Endothelial cell of umbilical vein (primary cell): ENCODE results near the gene OTOGL. TPM values are rescaled to one million over a fixed set of nuclear protein-coding genes. Genes with fewer than 3 reads are reported as not detected.

Experiments used
- BruUV-seq: library from RNA; stranded (reverse); fragments of 400-500 nt; replicated peaks from 2 replicates; lab custom pipeline; 2021; lab: Mats Ljungman, UMichigan
- CTCF ChIA-PET: fragments of 300-600, 350-600 bp; sonication (Branson Sonifier 250); formaldehyde crosslinking; loops from one replicate; lab custom pipeline; 2021; ENCODE audit warnings: antibody characterized with exemption, inconsistent platforms; lab: Charles Lee
- POLR2A ChIA-PET: fragments of 300-600, 350-600 bp; sonication (Branson Sonifier 250); formaldehyde crosslinking; loops from one replicate; lab custom pipeline; 2021; ENCODE audit warnings: antibody characterized with exemption, inconsistent platforms; lab: Charles Lee
- DNase-seq: peaks from one replicate; pipeline ENCODE4 v3.0.0-alpha.2; 2011; ENCODE audit warnings: low read depth, low spot score
- FAIRE-seq: peaks from 2 replicates; lab custom pipeline; 2011; peaks lifted over from hg19 to GRCh38; lab: Jason Lieb, UNC
- H2AFZ ChIP-seq: 2 replicates; pipeline ENCODE4 v1.6.0; 2012; ENCODE audit warnings: low read depth, low read length, control low read depth, inconsistent platforms
- H3K27ac ChIP-seq: 2 replicates; pipeline ENCODE4 v1.5.1; 2011; ENCODE audit warnings: low read depth, mild to moderate bottlenecking, control low read depth, low read length, moderate library complexity; ENCODE audit not compliant: insufficient read depth
- H3K27me3 ChIP-seq, 2 experiments: 2 replicates each; pipeline versions ENCODE4 v1.6.0 to v1.6.1; 2011; ENCODE audit warnings: low read length in 2 of 2, mixed read lengths in 1 of 2; ENCODE audit not compliant: control insufficient read depth in 2 of 2, insufficient read depth in 2 of 2
- H3K36me3 ChIP-seq, 2 experiments: 2 replicates in 1 of 2; 3 replicates in 1 of 2; pipeline ENCODE4 v1.5.1; 2011; ENCODE audit warnings: low read length in 2 of 2, mild to moderate bottlenecking in 1 of 2, moderate library complexity in 1 of 2; ENCODE audit not compliant: control insufficient read depth in 2 of 2, insufficient read depth in 2 of 2; ENCODE audit errors: extremely low read depth in 1 of 2
- H3K4me1 ChIP-seq: 3 replicates; pipeline ENCODE4 v1.5.1; 2011; ENCODE audit warnings: mild to moderate bottlenecking, low read length; ENCODE audit not compliant: control insufficient read depth, insufficient read depth; ENCODE audit errors: extremely low read depth
- H3K4me2 ChIP-seq: 2 replicates; pipeline ENCODE4 v1.6.1; 2011; ENCODE audit warnings: low read length, control low read depth, mixed read lengths; ENCODE audit not compliant: insufficient read depth
- H3K4me3 ChIP-seq, 3 experiments: fragments of 200-600 bp in 1 of 3; sonication (generic), shearing (Covaris generic) in 1 of 3; replicated peaks in 1 of 3; 2 replicates each; pipeline ENCODE4 v1.5.1; 2011 to 2016; ENCODE audit warnings: control low read depth in 3 of 3, low read length in 3 of 3, mild to moderate bottlenecking in 2 of 3, inconsistent platforms in 1 of 3, low read depth in 1 of 3, moderate library complexity in 1 of 3; ENCODE audit not compliant: insufficient read depth in 1 of 3
- H3K79me2 ChIP-seq: 2 replicates; pipeline ENCODE4 v1.6.0; 2012; ENCODE audit warnings: low read length, inconsistent platforms; ENCODE audit not compliant: control insufficient read depth, insufficient read depth
- H3K9ac ChIP-seq: replicated peaks from 2 replicates; pipeline ENCODE3; 2011; ENCODE audit warnings: low read length, control low read depth; ENCODE audit not compliant: insufficient read depth; ENCODE audit errors: extremely low read depth
- H3K9me1 ChIP-seq: replicated peaks from 3 replicates; pipeline ENCODE4 v1.6.0; 2011; ENCODE audit warnings: mild to moderate bottlenecking, low read length; ENCODE audit not compliant: control insufficient read depth, insufficient read depth; ENCODE audit errors: extremely low read depth
- H3K9me3 ChIP-seq: replicated peaks from 2 replicates; pipeline ENCODE4 v1.5.1; 2012; ENCODE audit warnings: low read length, inconsistent platforms; ENCODE audit not compliant: control insufficient read depth, insufficient read depth
- H4K20me1 ChIP-seq: replicated peaks from 2 replicates; pipeline ENCODE3; 2011; ENCODE audit warnings: mild to moderate bottlenecking, low read length; ENCODE audit not compliant: control insufficient read depth, insufficient read depth; ENCODE audit errors: extremely low read depth
- CTCF ChIP-seq, 2 donors: IDR thresholded peaks; 1 replicate in 1 of 2; 2 replicates in 1 of 2; pipeline ENCODE4 v1.5.1; 2011; ENCODE audit warnings: low read length in 2 of 2, mild to moderate bottlenecking in 2 of 2, moderate library complexity in 2 of 2, control low read depth in 1 of 2, inconsistent platforms in 1 of 2, low read depth in 1 of 2; ENCODE audit not compliant: insufficient read depth in 1 of 2; ENCODE audit errors: extremely low read depth in 1 of 2
- EZH2 ChIP-seq: IDR thresholded peaks from 2 replicates; pipeline ENCODE4 v1.6.1; 2012; ENCODE audit warnings: borderline replicate concordance, low read depth, mild to moderate bottlenecking, moderate library complexity, low read length, inconsistent platforms; ENCODE audit not compliant: severe bottlenecking
- FOS ChIP-seq: IDR thresholded peaks from 2 replicates; pipeline ENCODE4 v1.6.1; 2011; ENCODE audit warnings: mild to moderate bottlenecking, low read length, moderate library complexity, borderline replicate concordance; ENCODE audit not compliant: insufficient read depth
- GATA2 ChIP-seq: IDR thresholded peaks from 2 replicates; pipeline ENCODE4 v1.7.0; 2011; ENCODE audit warnings: low read depth, mild to moderate bottlenecking, moderate library complexity, mixed read lengths, low read length; ENCODE audit not compliant: insufficient read length, insufficient read depth
- JUN ChIP-seq: IDR thresholded peaks from 2 replicates; pipeline ENCODE4 v1.6.1; 2011; ENCODE audit warnings: borderline replicate concordance, low read depth; ENCODE audit not compliant: insufficient read length, insufficient read depth
- MYC ChIP-seq: IDR thresholded peaks from one replicate; pipeline ENCODE4 v1.6.1; 2011; ENCODE audit warnings: mild to moderate bottlenecking, low read depth, low read length
- POLR2A ChIP-seq: IDR thresholded peaks from 2 replicates; pipeline ENCODE4 v1.6.1; 2012; ENCODE audit warnings: low read depth, mild to moderate bottlenecking, control low read depth, low read length
- POLR2AphosphoS5 ChIP-seq: IDR thresholded peaks from 2 replicates; pipeline ENCODE4 v1.6.1; 2012; ENCODE audit warnings: low read depth, mild to moderate bottlenecking, control low read depth, low read length, moderate library complexity; ENCODE audit not compliant: insufficient read depth
- dilution Hi-C: fragments of 300-500 bp; cut with MboI; formaldehyde crosslinking; loops from one replicate; pipeline ENCODE4 v1.15.0; 2019; ENCODE audit warnings: low sequenced_read_pairs; ENCODE audit not compliant: extremely low pct_ligation_motif_present
- intact Hi-C: fragments of 100-400 bp; cut with micrococcal nuclease; formaldehyde crosslinking; loops from one replicate; pipeline ENCODE4 v1.10.0; 2022
- polyA plus RNA-seq, 4 experiments: library from polyadenylated mRNA; depleted of rRNA in 3 of 4; stranded (reverse) in 3 of 4; unstranded in 1 of 4; fragments of >200 nt; gene quantifications; 2 replicates each; pipeline versions ENCODE4 v1.2.1 to v1.2.3, GENCODE V29; 2011 to 2012; ENCODE audit warnings: missing spikeins in 1 of 4
- total RNA-seq: library from RNA; stranded (reverse); gene quantifications from 2 replicates; pipeline ENCODE4 v1.2.3, GENCODE V29; 2021
- TF ChIP-seq, protein P1 (sequence below): IDR thresholded peaks from 2 replicates; pipeline ENCODE4 v1.6.1; 2011; ENCODE audit not compliant: insufficient read depth, insufficient read length

The OTOGL gene
- total and polyA plus RNA-seq, 2 donors (not counting 3 experiments of a cell fraction or from before 2014, with no cell fraction given), result 1.4 to 2.0 TPM

- Histone ChIP-seq H3K4me1 (no peaks in the 10 kb centered on the region), H3K27ac (no peak overlapping the region), H3K36me3 (no peaks in the 10 kb centered on the region), H3K9ac (no peak overlapping the region), H3K79me2 (no peaks in the 10 kb centered on the region), H3K4me2 (no peak overlapping the region), H3K27me3 (no peaks in the 10 kb centered on the region), H3K9me3 (no peaks in the 10 kb centered on the region), H3K9me1 (no peaks in the 10 kb centered on the region), H4K20me1 (no peaks in the 10 kb centered on the region), H3K4me3 (no peak overlapping the region), H2AFZ (no peak overlapping the region)
- ChIA-PET POLR2A (no interaction called here), CTCF (no interaction called here)
- no TSS peak for BruUV-seq
- DNase-seq, result no peak
- TF ChIP-seq MYC (no peak), GATA2 (no peak), JUN (no peak), EZH2 (no peak), FOS (no peak), POLR2AphosphoS5 (no peak), CTCF (IDR thresholded peaks at IDR 0.05; ENCODE audit: extremely low read depth in 1 of 2, insufficient read depth in 1 of 2, low read depth in 1 of 2, low read length in 2 of 2) (no peak), POLR2A (no peak)
- TF ChIP-seq, protein P1, sequence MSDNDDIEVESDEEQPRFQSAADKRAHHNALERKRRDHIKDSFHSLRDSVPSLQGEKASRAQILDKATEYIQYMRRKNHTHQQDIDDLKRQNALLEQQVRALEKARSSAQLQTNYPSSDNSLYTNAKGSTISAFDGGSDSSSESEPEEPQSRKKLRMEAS, result no peak
- dilution Hi-C loops, result no loop called here
- intact Hi-C loops, result no loop called here
- no peak for FAIRE-seq
These were observed 36.3 kb downstream of the OTOGL start for GRCh38 chr12:80135624-80136023.
